ENCODE measurements around the gene STUB1. TPM values are rescaled to one million over a fixed set of nuclear protein-coding genes. Genes with fewer than 3 reads are reported as not detected.

STUB1 gene
- polyA plus RNA-seq, 4 donors: 93.2 to 138 (median 122) TPM

GRCh38 chr16:692356-693108, 12.3 kb downstream of the STUB1 start:
- no peak for DNase-seq (ENCODE audit: low read depth in 4 of 4, low spot score in 3 of 4)

GRCh38 chr16:693364-693763, 13.2 kb downstream of the STUB1 start:
- no peak for DNase-seq (ENCODE audit: low read depth in 4 of 4, low spot score in 3 of 4)

GRCh38 chr16:693766-694165, 13.6 kb downstream of the STUB1 start:
- DNase-seq (ENCODE audit: low read depth in 4 of 4, low spot score in 3 of 4): no peak

GRCh38 chr16:694187-694862, 14.1 kb downstream of the STUB1 start:
- DNase-seq (ENCODE audit: low read depth in 4 of 4, low spot score in 3 of 4): no peak

GRCh38 chr16:694863-695354, 14.7 kb downstream of the STUB1 start:
- no peak for DNase-seq (ENCODE audit: low read depth in 4 of 4, low spot score in 3 of 4)

GRCh38 chr16:695355-696089, 15.3 kb downstream of the STUB1 start:
- DNase-seq (ENCODE audit: low read depth in 4 of 4, low spot score in 3 of 4): no peak

GRCh38 chr16:698911-699671, 18.9 kb downstream of the STUB1 start:
- DNase-seq (ENCODE audit: low read depth in 4 of 4, low spot score in 3 of 4): no peak

- DNase-seq (ENCODE audit: low read depth in 4 of 4, low spot score in 3 of 4): peak in 1 of 4 donors; percentile 44
Measured at GRCh38 chr16:700684-701584, 20.7 kb downstream of the STUB1 start.

GRCh38 chr16:702341-702740, 22.1 kb downstream of the STUB1 start:
- DNase-seq (ENCODE audit: low read depth in 4 of 4, low spot score in 3 of 4): no peak

- DNase-seq (ENCODE audit: low read depth in 4 of 4, low spot score in 3 of 4): no peak
Measured at GRCh38 chr16:703406-703805, 23.2 kb downstream of the STUB1 start.

GRCh38 chr16:704047-704446, 23.8 kb downstream of the STUB1 start:
- no peak for DNase-seq (ENCODE audit: low read depth in 4 of 4, low spot score in 3 of 4)

GRCh38 chr16:704552-705380, 24.6 kb downstream of the STUB1 start:
- DNase-seq (ENCODE audit: low read depth in 4 of 4, low spot score in 3 of 4): no peak

GRCh38 chr16:705431-706188, 25.4 kb downstream of the STUB1 start, which contains the start of gene FBXL16:
TSS of gene FBXL16 (minus strand) at chr16:705801. CDS start at chr16:697405, 8,396 bp downstream.
- DNase-seq (ENCODE audit: low read depth in 4 of 4, low spot score in 3 of 4): no peak

GRCh38 chr16:706189-707061, 26.2 kb downstream of the STUB1 start:
- no peak for DNase-seq (ENCODE audit: low read depth in 4 of 4, low spot score in 3 of 4)

GRCh38 chr16:707062-707538, 26.9 kb downstream of the STUB1 start:
- no peak for DNase-seq (ENCODE audit: low read depth in 4 of 4, low spot score in 3 of 4)

- no peak for DNase-seq (ENCODE audit: low read depth in 4 of 4, low spot score in 3 of 4)
Measured at GRCh38 chr16:708019-708418, 27.8 kb downstream of the STUB1 start.

- DNase-seq (ENCODE audit: low read depth in 4 of 4, low spot score in 3 of 4): no peak
Measured at GRCh38 chr16:708959-709358, 28.7 kb downstream of the STUB1 start.
